ENCODE measurements around the gene ALKBH5.

The ALKBH5 gene

GRCh38 chr17:18251204-18251603 lies 67.6 kb downstream of the ALKBH5 start:
- no peaks in the 10 kb centered on the region for H3K79me2 ChIP-seq (ENCODE audit: control insufficient read depth, low read length)
- H3K4me2 ChIP-seq (ENCODE audit: low read length): no peak overlapping the region
- no peaks in the 10 kb centered on the region for H3K27me3 ChIP-seq (ENCODE audit: control insufficient read depth, low read length)
- H3K4me3 ChIP-seq (ENCODE audit: low read length): no peak overlapping the region
- H3K9me2 ChIP-seq (replicated peaks; ENCODE audit: control insufficient read depth, low read length): no peaks in the 10 kb centered on the region
- H3K36me3 ChIP-seq (ENCODE audit: control insufficient read depth, low read length): peaks cover 73% of the 10 kb centered on the region
- peaks cover 5% of the 10 kb centered on the region; the same call in 1 of the 2 replicates for H3F3A ChIP-seq (ENCODE audit: control insufficient read depth, insufficient read depth)
- no peaks in the 10 kb centered on the region for H4K20me1 ChIP-seq (ENCODE audit: control insufficient read depth, insufficient read depth, low read depth, low read length)
- no peak overlapping the region for H3K27ac ChIP-seq (ENCODE audit: low read depth, low read length)
- H3K9me3 ChIP-seq (ENCODE audit: control insufficient read depth, insufficient read depth, low read length): no peaks in the 10 kb centered on the region
- TF ChIP-seq EZH2phosphoT487 (IDR thresholded peaks at IDR 0.05; ENCODE audit: borderline replicate concordance, low read length) (no peak), CTCF (IDR thresholded peaks at IDR 0.05; ENCODE audit: low read depth, low read length, poor library complexity, severe bottlenecking) (no peak)
- H3K4me1 ChIP-seq (ENCODE audit: control insufficient read depth, low read length): peaks cover 3% of the 10 kb centered on the region; the same call in 1 of the 2 replicates

GRCh38 chr17:18252160-18252559 lies 68.5 kb downstream of the ALKBH5 start:
- Histone ChIP-seq H3K9me2 (replicated peaks; ENCODE audit: control insufficient read depth, low read length) (no peaks in the 10 kb centered on the region), H4K20me1 (ENCODE audit: control insufficient read depth, insufficient read depth, low read depth, low read length) (0 out of 2 replicates have a peak, but pooled peaks cover 3% of the 10 kb centered on the region), H3K4me2 (ENCODE audit: low read length) (no peak overlapping the region), H3K27me3 (ENCODE audit: control insufficient read depth, low read length) (no peaks in the 10 kb centered on the region), H3K79me2 (ENCODE audit: control insufficient read depth, low read length) (peaks cover 6% of the 10 kb centered on the region), H3K4me1 (ENCODE audit: control insufficient read depth, low read length) (peaks cover 5% of the 10 kb centered on the region), H3K9me3 (ENCODE audit: control insufficient read depth, insufficient read depth, low read length) (no peaks in the 10 kb centered on the region), H3K27ac (ENCODE audit: low read depth, low read length) (no peak overlapping the region), H3F3A (ENCODE audit: control insufficient read depth, insufficient read depth) (peaks cover 5% of the 10 kb centered on the region; the same call in 1 of the 2 replicates), H3K4me3 (ENCODE audit: low read length) (no peak overlapping the region), H3K36me3 (ENCODE audit: control insufficient read depth, low read length) (peaks cover 75% of the 10 kb centered on the region)
- no peak for TF ChIP-seq EZH2phosphoT487 (IDR thresholded peaks at IDR 0.05; ENCODE audit: borderline replicate concordance, low read length)
- no peak for TF ChIP-seq CTCF (IDR thresholded peaks at IDR 0.05; ENCODE audit: low read depth, low read length, poor library complexity, severe bottlenecking)

- H3K27ac ChIP-seq (ENCODE audit: low read depth, low read length): no peak overlapping the region
- no peak overlapping the region for H3K4me3 ChIP-seq (ENCODE audit: low read length)
- no peak for TF ChIP-seq EZH2phosphoT487 (IDR thresholded peaks at IDR 0.05; ENCODE audit: borderline replicate concordance, low read length)
- no peak for TF ChIP-seq CTCF (IDR thresholded peaks at IDR 0.05; ENCODE audit: low read depth, low read length, poor library complexity, severe bottlenecking)
- H3K36me3 ChIP-seq (ENCODE audit: control insufficient read depth, low read length): peaks cover 66% of the 10 kb centered on the region
- peaks cover 18% of the 10 kb centered on the region for H3K79me2 ChIP-seq (ENCODE audit: control insufficient read depth, low read length)
- H4K20me1 ChIP-seq (ENCODE audit: control insufficient read depth, insufficient read depth, low read depth, low read length): 0 out of 2 replicates have a peak, but pooled peaks cover 7% of the 10 kb centered on the region
- no peak overlapping the region for H3K4me2 ChIP-seq (ENCODE audit: low read length)
- H3K9me2 ChIP-seq (replicated peaks; ENCODE audit: control insufficient read depth, low read length): no peaks in the 10 kb centered on the region
- H3K27me3 ChIP-seq (ENCODE audit: control insufficient read depth, low read length): no peaks in the 10 kb centered on the region
- H3F3A ChIP-seq (ENCODE audit: control insufficient read depth, insufficient read depth): peaks cover 5% of the 10 kb centered on the region; the same call in 1 of the 2 replicates
- peaks cover 10% of the 10 kb centered on the region for H3K4me1 ChIP-seq (ENCODE audit: control insufficient read depth, low read length)
- no peaks in the 10 kb centered on the region for H3K9me3 ChIP-seq (ENCODE audit: control insufficient read depth, insufficient read depth, low read length)
Observed at GRCh38 chr17:18253187-18253884, 69.7 kb downstream of the ALKBH5 start.
